ENCODE results near the gene SAYSD1. TPM values are rescaled to one million over a fixed set of nuclear protein-coding genes. Genes with fewer than 3 reads are reported as not detected.

SAYSD1 gene
- polyA plus RNA-seq, 1 experiment = 12.8 TPM

- ChIA-PET POLR2A (no interaction called here), CTCF (interaction anchor here (1.8 kb wide), 1 partner anchor 28 kb away, joined by 5 read pairs; no protein-coding TSS in a partner anchor)
- Histone ChIP-seq H3K9me3 (ENCODE audit: control insufficient read depth, insufficient read depth, low read length) (no peaks in the 10 kb centered on the region), H3K27me3 (ENCODE audit: control insufficient read depth, insufficient read depth, low read length) (no peaks in the 10 kb centered on the region), H3K4me3 (ENCODE audit: low read depth, low read length) (no peak overlapping the region), H3K27ac (ENCODE audit: low read depth, low read length) (no peak overlapping the region)
- DNase-seq (ENCODE audit: low read depth, low spot score) = no peak
- TF ChIP-seq CTCF (IDR thresholded peaks at IDR 0.05; ENCODE audit: low read depth, low read length) = no peak
These were observed 40.5 kb downstream of the SAYSD1 start for GRCh38 chr6:39074486-39074885.

GRCh38 chr6:39073471-39074355 lies 41.3 kb downstream of the SAYSD1 start:
- ChIA-PET POLR2A (no interaction called here), CTCF (interaction anchor here (1.1 kb wide), 1 partner anchor 29 kb away, joined by 4 read pairs; no protein-coding TSS in a partner anchor)
- DNase-seq (ENCODE audit: low read depth, low spot score) = no peak

GRCh38 chr6:39072830-39073229 lies 42.2 kb downstream of the SAYSD1 start:
- Histone ChIP-seq H3K27ac (ENCODE audit: low read depth, low read length) (no peak overlapping the region), H3K27me3 (ENCODE audit: control insufficient read depth, insufficient read depth, low read length) (no peaks in the 10 kb centered on the region), H3K9me3 (ENCODE audit: control insufficient read depth, insufficient read depth, low read length) (no peaks in the 10 kb centered on the region), H3K4me3 (ENCODE audit: low read depth, low read length) (no peak overlapping the region)
- DNase-seq (ENCODE audit: low read depth, low spot score) = no peak
- ChIA-PET POLR2A (no interaction called here), CTCF (interaction anchor here (1.1 kb wide), 1 partner anchor 29 kb away, joined by 4 read pairs; no protein-coding TSS in a partner anchor)
- TF ChIP-seq CTCF (IDR thresholded peaks at IDR 0.05; ENCODE audit: low read depth, low read length) = no peak

More at GRCh38 chr6:39073471-39074355, 41.3 kb downstream of the SAYSD1 start:
- no peak overlapping the region for H3K4me3 ChIP-seq (ENCODE audit: low read depth, low read length)
- no peaks in the 10 kb centered on the region for H3K9me3 ChIP-seq (ENCODE audit: control insufficient read depth, insufficient read depth, low read length)
- TF ChIP-seq CTCF (IDR thresholded peaks at IDR 0.05; ENCODE audit: low read depth, low read length) = no peak
- H3K27me3 ChIP-seq (ENCODE audit: control insufficient read depth, insufficient read depth, low read length) = no peaks in the 10 kb centered on the region
- no peak overlapping the region for H3K27ac ChIP-seq (ENCODE audit: low read depth, low read length)

GRCh38 chr6:39068391-39068790 lies 46.6 kb downstream of the SAYSD1 start:
- no peak for TF ChIP-seq CTCF (IDR thresholded peaks at IDR 0.05; ENCODE audit: low read depth, low read length)
- no peaks in the 10 kb centered on the region for H3K27me3 ChIP-seq (ENCODE audit: control insufficient read depth, insufficient read depth, low read length)
- ChIA-PET CTCF (no interaction called here), POLR2A (no interaction called here)
- H3K4me3 ChIP-seq (ENCODE audit: low read depth, low read length) = no peak overlapping the region
- no peak overlapping the region for H3K27ac ChIP-seq (ENCODE audit: low read depth, low read length)
- H3K9me3 ChIP-seq (ENCODE audit: control insufficient read depth, insufficient read depth, low read length) = no peaks in the 10 kb centered on the region
- no peak for DNase-seq (ENCODE audit: low read depth, low spot score)

- CTCF ChIA-PET = no interaction called here
- POLR2A ChIA-PET = no interaction called here
- Histone ChIP-seq H3K27me3 (ENCODE audit: control insufficient read depth, insufficient read depth, low read length) (no peaks in the 10 kb centered on the region), H3K9me3 (ENCODE audit: control insufficient read depth, insufficient read depth, low read length) (no peaks in the 10 kb centered on the region), H3K4me3 (ENCODE audit: low read depth, low read length) (no peak overlapping the region), H3K27ac (ENCODE audit: low read depth, low read length) (no peak overlapping the region)
- TF ChIP-seq CTCF (IDR thresholded peaks at IDR 0.05; ENCODE audit: low read depth, low read length) = no peak
- no peak for DNase-seq (ENCODE audit: low read depth, low spot score)
These were observed 49.4 kb downstream of the SAYSD1 start for GRCh38 chr6:39065561-39065960.
